ENCODE data around the gene MSLN. TPM values are rescaled to one million over a fixed set of nuclear protein-coding genes. Genes with fewer than 3 reads are reported as not detected.

Gene MSLN
- total and polyA plus RNA-seq, 2 donors (not counting 3 experiments of a cell fraction or from before 2014, with no cell fraction given): not detected

DNA sequence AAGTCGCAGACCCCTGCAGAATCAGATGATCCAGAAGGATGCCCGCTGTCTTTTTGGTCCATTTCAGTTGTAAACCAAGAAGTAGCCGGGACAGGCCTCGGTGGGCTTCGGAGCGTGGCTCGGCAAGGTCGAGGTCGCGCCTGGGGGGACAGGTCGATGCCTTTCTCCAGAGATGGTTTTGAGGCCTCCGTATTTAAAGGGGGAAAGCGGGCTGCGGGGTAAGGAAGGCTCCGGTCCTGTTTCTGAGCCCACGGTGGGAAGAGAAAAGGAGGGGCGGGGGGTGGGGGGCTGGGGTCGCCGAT lies 47.5 kb downstream of the MSLN start:
- Histone ChIP-seq H3K9me1 (replicated peaks; ENCODE audit: control insufficient read depth, extremely low read depth, insufficient read depth, low read length) (no peaks in the 10 kb centered on the region), H3K4me2 (ENCODE audit: insufficient read depth, low read length) (peak overlapping the region; percentile 78), H3K27ac (ENCODE audit: insufficient read depth, low read depth, low read length) (no peak overlapping the region), H3K9me3 (replicated peaks; ENCODE audit: control insufficient read depth, insufficient read depth, low read length) (no peaks in the 10 kb centered on the region), H3K9ac (replicated peaks; ENCODE audit: extremely low read depth, insufficient read depth, low read length) (no peak overlapping the region), H4K20me1 (replicated peaks; ENCODE audit: control insufficient read depth, extremely low read depth, insufficient read depth, low read length) (no peaks in the 10 kb centered on the region), H3K79me2 (ENCODE audit: control insufficient read depth, insufficient read depth, low read length) (peaks cover 2% of the 10 kb centered on the region), H3K27me3 (ENCODE audit: control insufficient read depth in 2 of 2, insufficient read depth in 2 of 2, low read length in 2 of 2) (peaks cover 2 to 5% of the 10 kb centered on the region in 2 experiments), H2AFZ (ENCODE audit: low read depth, low read length) (peak overlapping the region; percentile 98), H3K4me1 (ENCODE audit: control insufficient read depth, extremely low read depth, insufficient read depth, low read length) (peaks cover 2% of the 10 kb centered on the region), H3K36me3 (ENCODE audit: control insufficient read depth in 2 of 2, extremely low read depth in 1 of 2, insufficient read depth in 2 of 2, low read length in 2 of 2) (no peaks in the 10 kb centered on the region), H3K4me3 (replicated peaks in 1 of 3; ENCODE audit: insufficient read depth in 1 of 3, low read depth in 1 of 3, low read length in 3 of 3) (peak overlapping the region; percentile 57 to 74 (median 72))
- dilution Hi-C loops (cut with MboI; ENCODE audit: extremely low pct_ligation_motif_present, low sequenced_read_pairs) (no loop called here), intact Hi-C loops (cut with micrococcal nuclease) (no loop called here)
- TF ChIP-seq, protein P1, sequence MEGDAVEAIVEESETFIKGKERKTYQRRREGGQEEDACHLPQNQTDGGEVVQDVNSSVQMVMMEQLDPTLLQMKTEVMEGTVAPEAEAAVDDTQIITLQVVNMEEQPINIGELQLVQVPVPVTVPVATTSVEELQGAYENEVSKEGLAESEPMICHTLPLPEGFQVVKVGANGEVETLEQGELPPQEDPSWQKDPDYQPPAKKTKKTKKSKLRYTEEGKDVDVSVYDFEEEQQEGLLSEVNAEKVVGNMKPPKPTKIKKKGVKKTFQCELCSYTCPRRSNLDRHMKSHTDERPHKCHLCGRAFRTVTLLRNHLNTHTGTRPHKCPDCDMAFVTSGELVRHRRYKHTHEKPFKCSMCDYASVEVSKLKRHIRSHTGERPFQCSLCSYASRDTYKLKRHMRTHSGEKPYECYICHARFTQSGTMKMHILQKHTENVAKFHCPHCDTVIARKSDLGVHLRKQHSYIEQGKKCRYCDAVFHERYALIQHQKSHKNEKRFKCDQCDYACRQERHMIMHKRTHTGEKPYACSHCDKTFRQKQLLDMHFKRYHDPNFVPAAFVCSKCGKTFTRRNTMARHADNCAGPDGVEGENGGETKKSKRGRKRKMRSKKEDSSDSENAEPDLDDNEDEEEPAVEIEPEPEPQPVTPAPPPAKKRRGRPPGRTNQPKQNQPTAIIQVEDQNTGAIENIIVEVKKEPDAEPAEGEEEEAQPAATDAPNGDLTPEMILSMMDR (IDR thresholded peaks at IDR 0.05; ENCODE audit: extremely low read depth in 1 of 2, insufficient read depth in 1 of 2, low read depth in 1 of 2, low read length in 2 of 2): no peak
- TF ChIP-seq JUN (IDR thresholded peaks at IDR 0.05; ENCODE audit: borderline replicate concordance, insufficient read depth, insufficient read length, low read depth) (no peak), POLR2AphosphoS5 (IDR thresholded peaks at IDR 0.05; ENCODE audit: insufficient read depth, low read depth, low read length) (no peak), GATA2 (IDR thresholded peaks at IDR 0.05; ENCODE audit: insufficient read depth, insufficient read length, low read depth, low read length) (no peak), POLR2A (IDR thresholded peaks at IDR 0.05; ENCODE audit: low read depth, low read length) (no peak), MYC (IDR thresholded peaks at IDR 0.05; ENCODE audit: low read depth, low read length) (no peak), FOS (IDR thresholded peaks at IDR 0.05; ENCODE audit: borderline replicate concordance, insufficient read depth, low read length) (no peak), EZH2 (IDR thresholded peaks at IDR 0.05; ENCODE audit: borderline replicate concordance, low read depth, low read length, severe bottlenecking) (no peak)
- TF ChIP-seq, protein P2, sequence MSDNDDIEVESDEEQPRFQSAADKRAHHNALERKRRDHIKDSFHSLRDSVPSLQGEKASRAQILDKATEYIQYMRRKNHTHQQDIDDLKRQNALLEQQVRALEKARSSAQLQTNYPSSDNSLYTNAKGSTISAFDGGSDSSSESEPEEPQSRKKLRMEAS (IDR thresholded peaks at IDR 0.05; ENCODE audit: insufficient read depth, insufficient read length): no peak
- FAIRE-seq: no peak
- ChIA-PET POLR2A (no interaction called here), CTCF (no interaction called here)
- BruUV-seq (replicated peaks): no TSS peak
- no peak for DNase-seq (ENCODE audit: low read depth, low spot score)

Measured in endothelial cell of umbilical vein (primary cell).